Liver (tissue), 9 donors: ENCODE measurements around the gene GAB2. TPM values are rescaled to one million over a fixed set of nuclear protein-coding genes. Genes with fewer than 3 reads are reported as not detected.
A peak's percentile ranks its signal among the peaks of the same experiment; 100 is the strongest.

Experiments
- DNase-seq: peaks from one replicate; pipeline ENCODE4 v3.0.0-alpha.2; 2017; ENCODE audit warnings: low spot score
- H3K27ac ChIP-seq, 2 donors: one replicate each; pipeline ENCODE4 v1.7.0; 2013; ENCODE audit warnings: inconsistent platforms in 2 of 2, low read length in 2 of 2, control low read depth in 1 of 2, low read depth in 1 of 2, mild to moderate bottlenecking in 1 of 2
- H3K27me3 ChIP-seq, 4 donors: one replicate each; pipeline versions ENCODE4 v1.6.1 to v1.7.0; 2013; ENCODE audit warnings: low read length in 3 of 4, inconsistent platforms in 1 of 4, mild to moderate bottlenecking in 1 of 4, moderate library complexity in 1 of 4; ENCODE audit not compliant: control insufficient read depth in 4 of 4, insufficient read depth in 4 of 4
- H3K36me3 ChIP-seq, 4 donors: one replicate each; pipeline versions ENCODE4 v1.6.1 to v1.7.0; 2013; ENCODE audit warnings: low read length in 3 of 4, mild to moderate bottlenecking in 3 of 4, low read depth in 1 of 4, moderate library complexity in 1 of 4; ENCODE audit not compliant: control insufficient read depth in 4 of 4, insufficient read depth in 3 of 4
- H3K4me1 ChIP-seq, 4 donors: one replicate each; pipeline versions ENCODE4 v1.6.1 to v1.7.0; 2013; ENCODE audit warnings: low read length in 3 of 4, mild to moderate bottlenecking in 3 of 4, moderate library complexity in 1 of 4; ENCODE audit not compliant: control insufficient read depth in 4 of 4, insufficient read depth in 4 of 4
- H3K4me3 ChIP-seq, 3 donors: one replicate each; pipeline versions ENCODE4 v1.6.1 to v1.7.0; 2013; ENCODE audit warnings: low read length in 3 of 3, control low read depth in 1 of 3, low read depth in 1 of 3, mild to moderate bottlenecking in 1 of 3
- H3K9ac ChIP-seq, 2 donors: one replicate each; pipeline ENCODE4 v1.7.0; 2013; ENCODE audit warnings: low read length in 2 of 2, mild to moderate bottlenecking in 2 of 2, moderate library complexity in 2 of 2, control low read depth in 1 of 2, low read depth in 1 of 2
- H3K9me3 ChIP-seq, 4 donors: one replicate each; pipeline versions ENCODE4 v1.6.1 to v1.7.0; 2013; ENCODE audit warnings: low read length in 3 of 4; ENCODE audit not compliant: control insufficient read depth in 4 of 4
- ATF3 ChIP-seq: IDR thresholded peaks from 2 replicates; pipeline ENCODE4 v1.6.1; 2016; ENCODE audit warnings: antibody characterized with exemption
- CTCF ChIP-seq: fragments of 150-350 bp; IDR thresholded peaks from 2 replicates; pipeline ENCODE4 v1.5.1; 2017; ENCODE audit warnings: improper control_type of control experiment, low read depth, low read length; ENCODE audit not compliant: missing input control
- EGR1 ChIP-seq, 2 donors: IDR thresholded peaks; 2 replicates each; pipeline ENCODE4 v1.6.1; 2016 to 2018; ENCODE audit warnings: antibody characterized with exemption in 2 of 2, low read depth in 2 of 2
- FOXA1 ChIP-seq: IDR thresholded peaks from 2 replicates; pipeline ENCODE4 v1.6.1; 2016; ENCODE audit warnings: antibody characterized with exemption
- FOXA2 ChIP-seq: IDR thresholded peaks from 2 replicates; pipeline ENCODE4 v1.6.1; 2016; ENCODE audit warnings: antibody characterized with exemption
- GABPA ChIP-seq, 2 donors: IDR thresholded peaks in 1 of 2; conservative IDR thresholded peaks in 1 of 2; 2 replicates each; pipeline ENCODE4 v1.6.1; 2016; ENCODE audit warnings: antibody characterized with exemption in 2 of 2, mild to moderate bottlenecking in 1 of 2, moderate library complexity in 1 of 2
- JUND ChIP-seq, 2 donors: IDR thresholded peaks; 2 replicates each; pipeline ENCODE4 v1.6.1; 2016; ENCODE audit warnings: antibody characterized with exemption in 2 of 2
- NR2F2 ChIP-seq: IDR thresholded peaks from 2 replicates; pipeline ENCODE4 v1.6.1; 2016; ENCODE audit warnings: antibody characterized with exemption
- RAD21 ChIP-seq, 2 donors: IDR thresholded peaks; 2 replicates each; pipeline ENCODE4 v1.6.1; 2016; ENCODE audit warnings: antibody characterized with exemption in 2 of 2, mild to moderate bottlenecking in 2 of 2
- REST ChIP-seq: IDR thresholded peaks from 2 replicates; pipeline ENCODE4 v1.6.1; 2016; ENCODE audit warnings: antibody characterized with exemption, mild to moderate bottlenecking
- RXRA ChIP-seq, 2 donors: IDR thresholded peaks; 2 replicates each; pipeline ENCODE4 v1.6.1; 2017 to 2018; ENCODE audit warnings: antibody characterized with exemption in 2 of 2, mild to moderate bottlenecking in 1 of 2
- YY1 ChIP-seq: IDR thresholded peaks from 2 replicates; pipeline ENCODE4 v1.6.1; 2016; ENCODE audit warnings: antibody characterized with exemption, mild to moderate bottlenecking
- WGBS: extraction: QIAGEN DNeasy Blood & Tissue Kit; methylation state at CpG from one replicate; pipeline ENCODE4 v1.1.7; 2013; 5-methylcytosine and 5-hydroxymethylcytosine counted together
- polyA plus RNA-seq, 2 donors: library from polyadenylated mRNA; stranded (reverse) in 1 of 2; unstranded in 1 of 2; fragments of 200-250 nt in 1 of 2; fragments of >200 nt in 1 of 2; fragmentation: Nextera tagmentation in 1 of 2; extraction: Ambion mirVana in 1 of 2; gene quantifications; one replicate each; pipeline versions ENCODE4 v1.2.1 to v1.2.3, GENCODE V29; 2013 to 2015
- total RNA-seq, 2 donors: library from RNA; depleted of rRNA; stranded (reverse); fragments of >200 nt; gene quantifications; one replicate each; pipeline ENCODE4 v1.2.3, GENCODE V29; 2014
- donor health status: healthy.
- donor health status: healthy.
- donor health status: healthy.
- donor health status: healthy.
- donor health status: healthy.

GAB2 gene
- total and polyA plus RNA-seq, 4 donors: 1.3 to 3.6 (median 2.5) TPM

- peak overlapping the region in 1 of 2 donors; percentile 30 for H3K9ac ChIP-seq
- H3K36me3 ChIP-seq: no peaks in the 10 kb centered on the region
- TF ChIP-seq YY1 (no peak), EGR1 (IDR thresholded peaks at IDR 0.05; ENCODE audit: low read depth in 2 of 2) (no peak), RXRA (IDR thresholded peaks at IDR 0.05) (no peak), ATF3 (no peak), FOXA2 (no peak), REST (no peak), RAD21 (IDR thresholded peaks at IDR 0.05) (no peak), FOXA1 (no peak), NR2F2 (no peak), JUND (IDR thresholded peaks at IDR 0.05) (no peak)
- 30% methylated on average over 11 of the region's 11 CpGs for WGBS
- H3K9me3 ChIP-seq: no peaks in the 10 kb centered on the region
- no peak for DNase-seq
- peak overlapping the region; percentile 43 to 57 for H3K27ac ChIP-seq
- H3K4me1 ChIP-seq: peaks cover 0 to 32% (median 20%) of the 10 kb centered on the region in 4 donors
- H3K4me3 ChIP-seq: peak overlapping the region in 2 of 3 donors; percentile 77 to 90
- H3K27me3 ChIP-seq: no peaks in the 10 kb centered on the region
Observed at GRCh38 chr11:78418584-78419211, 1.1 kb upstream of the GAB2 start.

- Histone ChIP-seq H3K4me1 (peaks cover 0 to 32% (median 20%) of the 10 kb centered on the region in 4 donors), H3K36me3 (no peaks in the 10 kb centered on the region), H3K27me3 (no peaks in the 10 kb centered on the region), H3K4me3 (peak overlapping the region; percentile 57 to 90 (median 77)), H3K9ac (peak overlapping the region; percentile 30 to 45), H3K9me3 (no peaks in the 10 kb centered on the region), H3K27ac (peak overlapping the region; percentile 43 to 79)
- TF ChIP-seq GABPA (IDR thresholded peaks at IDR 0.05 in 1 of 2, conservative IDR thresholded peaks at IDR 0.05 in 1 of 2) (no peak), CTCF (peak; percentile 35)
- DNase-seq: peak; percentile 71
- under 1% methylated on average over 68 of the region's 68 CpGs for WGBS
Observed at GRCh38 chr11:78417888-78418583, 416 bp upstream of the GAB2 start.
